Kidney (tissue), 14 donors: ENCODE measurements around the gene NDFIP1. TPM values are rescaled to one million over a fixed set of nuclear protein-coding genes. Genes with fewer than 3 reads are reported as not detected.

Experiments used
- DNase-seq, 5 donors: peaks; one replicate each; pipeline ENCODE4 v3.0.0-alpha.2; 2013 to 2020
- FAIRE-seq: peaks from 2 replicates; lab custom pipeline; 2012; peaks lifted over from hg19 to GRCh38; lab: Jason Lieb, UNC
- H3K27ac ChIP-seq, 2 donors: one replicate each; pipeline ENCODE4 v1.7.0; 2013; ENCODE audit warnings: low read depth in 2 of 2, low read length in 2 of 2, inconsistent platforms in 1 of 2
- H3K27me3 ChIP-seq: one replicate; pipeline ENCODE4 v1.7.1; 2013; ENCODE audit warnings: low read length, inconsistent platforms; ENCODE audit not compliant: control insufficient read depth, insufficient read depth
- H3K36me3 ChIP-seq, 3 donors: one replicate each; pipeline versions ENCODE4 v1.7.0 to v1.7.1; 2013; ENCODE audit warnings: low read length in 3 of 3, control low read depth in 1 of 3, inconsistent platforms in 1 of 3; ENCODE audit not compliant: insufficient read depth in 3 of 3, control insufficient read depth in 2 of 3
- H3K4me1 ChIP-seq, 3 donors: one replicate each; pipeline versions ENCODE4 v1.7.0 to v1.7.1; 2013; ENCODE audit warnings: low read length in 3 of 3, inconsistent platforms in 1 of 3, low read depth in 1 of 3; ENCODE audit not compliant: control insufficient read depth in 2 of 3, insufficient read depth in 2 of 3
- H3K4me3 ChIP-seq, 3 donors: one replicate each; pipeline versions ENCODE4 v1.7.0 to v1.8.1; 2013; ENCODE audit warnings: low read length in 3 of 3, control low read depth in 1 of 3, inconsistent platforms in 1 of 3
- H3K9ac ChIP-seq, 3 donors: one replicate each; pipeline versions ENCODE4 v1.7.0 to v1.7.1; 2013; ENCODE audit warnings: low read length in 3 of 3, control low read depth in 1 of 3, inconsistent platforms in 1 of 3
- H3K9me3 ChIP-seq, 3 donors: one replicate each; pipeline versions ENCODE4 v1.7.0 to v1.7.1; 2013; ENCODE audit warnings: low read length in 3 of 3, control low read depth in 1 of 3, inconsistent platforms in 1 of 3; ENCODE audit not compliant: control insufficient read depth in 2 of 3, insufficient read depth in 1 of 3
- CTCF ChIP-seq: IDR thresholded peaks from 3 replicates; pipeline ENCODE4 v1.5.1; 2012; ENCODE audit warnings: mild to moderate bottlenecking, moderate library complexity, borderline replicate concordance; ENCODE audit not compliant: insufficient read depth; ENCODE audit errors: extremely low read depth
- intact Hi-C: fragments of 100-400 bp; cut with DNase I; formaldehyde crosslinking; loops from one replicate; pipeline ENCODE4 v1.11.1; 2022
- polyA plus RNA-seq: library from polyadenylated mRNA; stranded (reverse); fragments of 350-450 nt; fragmentation: Illumina TruSeq; extraction: RNeasy Lipid Tissue Mini Kit (QIAGEN cat#74804); gene quantifications from one replicate; pipeline ENCODE4 v1.2.3, GENCODE V29; 2014; ENCODE audit warnings: low read depth, low replicate concordance; ENCODE audit not compliant: insufficient read depth
- total RNA-seq: library from RNA; stranded (reverse); fragmentation: NEBNext Ultra II Directional; extraction: Animal tissue kit (Norgen Biotek cat#: 25700); gene quantifications from one replicate; pipeline ENCODE4 v1.2.1, GENCODE V29; 2021
- donor health status: control.
- donor health status: control.
- donor health status: control.
- donor health status: control.
- donor health status: control.
- donor health status: DM: yes; HTN: yes; CAD: no.
- donor health status: Normal renal cell carcinoma (clear cell type).

NDFIP1 gene
- total and polyA plus RNA-seq, 2 donors from 2014 or later: 92.8 to 107 TPM

GRCh38 chr5:142119051-142119625, 10.6 kb downstream of the NDFIP1 start:
- intact Hi-C loops: no loop called here
- FAIRE-seq: no peak

GRCh38 chr5:142120247-142120935, 11.8 kb downstream of the NDFIP1 start:
- Histone ChIP-seq H3K36me3 (peaks cover 0 to 5% (median 4%) of the 10 kb centered on the region in 3 donors), H3K4me1 (peaks cover 0 to 12% (median 4%) of the 10 kb centered on the region in 3 donors), H3K27ac (no peak overlapping the region), H3K27me3 (no peaks in the 10 kb centered on the region), H3K9me3 (no peaks in the 10 kb centered on the region), H3K4me3 (no peak overlapping the region), H3K9ac (no peak overlapping the region)
- intact Hi-C loops: no loop called here
- DNase-seq (no peak), FAIRE-seq (no peak)
- TF ChIP-seq CTCF: no peak

More at GRCh38 chr5:142119051-142119625, 10.6 kb downstream of the NDFIP1 start:
- Histone ChIP-seq H3K4me3 (no peak overlapping the region), H3K27ac (no peak overlapping the region), H3K4me1 (peaks cover 0 to 12% (median 4%) of the 10 kb centered on the region in 3 donors), H3K36me3 (peaks cover 0 to 5% (median 4%) of the 10 kb centered on the region in 3 donors), H3K27me3 (no peaks in the 10 kb centered on the region), H3K9me3 (no peaks in the 10 kb centered on the region), H3K9ac (no peak overlapping the region)
- DNase-seq: no peak
- TF ChIP-seq CTCF: no peak

GRCh38 chr5:142122121-142122520, 13.5 kb downstream of the NDFIP1 start:
- Histone ChIP-seq H3K4me3 (no peak overlapping the region), H3K27ac (no peak overlapping the region), H3K36me3 (peaks cover 0 to 5% (median 4%) of the 10 kb centered on the region in 3 donors), H3K4me1 (peaks cover 0 to 12% (median 8%) of the 10 kb centered on the region in 3 donors), H3K27me3 (no peaks in the 10 kb centered on the region), H3K9me3 (no peaks in the 10 kb centered on the region), H3K9ac (no peak overlapping the region)
- intact Hi-C loops: no loop called here
- FAIRE-seq: no peak
- TF ChIP-seq CTCF: no peak
- DNase-seq: no peak
